GM10847 (cell line): ENCODE measurements around the gene MRPS23.

Experiments used
- POLR2A ChIP-seq: IDR thresholded peaks from 2 replicates; pipeline ENCODE4 v1.6.1; 2011; ENCODE audit not compliant: insufficient read length; ENCODE audit errors: extremely low read depth

MRPS23 gene

DNA sequence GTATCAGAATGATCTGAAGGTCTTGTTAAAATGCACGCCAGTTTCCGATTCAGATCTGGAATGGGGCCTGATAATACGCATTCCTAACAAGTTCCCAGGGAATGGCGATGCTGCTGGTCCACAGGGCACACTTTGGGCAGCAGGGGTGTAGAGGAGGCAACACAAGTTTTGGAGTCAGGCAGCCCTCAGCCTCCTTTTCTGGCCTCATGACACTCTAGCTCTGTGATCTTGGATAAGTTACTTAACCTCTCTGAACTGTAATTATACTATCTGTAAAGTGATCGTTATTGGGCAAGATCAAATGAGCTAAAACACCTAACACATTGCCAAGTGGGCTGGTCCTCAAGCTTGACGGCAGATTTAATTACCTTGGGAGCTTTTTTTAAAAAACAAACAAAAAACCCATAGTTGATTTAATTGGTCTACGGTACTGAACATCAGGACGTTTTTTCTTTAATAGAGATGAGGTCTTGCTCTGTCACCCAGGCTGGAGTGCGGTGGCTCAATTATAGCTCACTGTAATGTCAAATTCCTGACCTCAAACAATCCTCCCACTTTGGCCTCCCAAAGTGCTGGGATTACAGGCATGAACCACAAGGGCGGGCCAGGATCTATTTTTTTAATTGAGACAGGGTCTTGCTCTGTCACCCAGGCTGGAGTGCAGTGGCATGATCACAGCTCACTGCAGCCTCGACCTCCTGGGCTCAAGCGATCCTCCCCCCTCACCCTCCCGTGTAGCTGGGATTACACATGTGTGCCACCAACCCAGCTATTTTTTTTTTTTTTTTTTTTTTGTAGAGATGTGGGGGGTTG is 10.0 kb upstream of the MRPS23 start:
- no peak for TF ChIP-seq POLR2A

DNA sequence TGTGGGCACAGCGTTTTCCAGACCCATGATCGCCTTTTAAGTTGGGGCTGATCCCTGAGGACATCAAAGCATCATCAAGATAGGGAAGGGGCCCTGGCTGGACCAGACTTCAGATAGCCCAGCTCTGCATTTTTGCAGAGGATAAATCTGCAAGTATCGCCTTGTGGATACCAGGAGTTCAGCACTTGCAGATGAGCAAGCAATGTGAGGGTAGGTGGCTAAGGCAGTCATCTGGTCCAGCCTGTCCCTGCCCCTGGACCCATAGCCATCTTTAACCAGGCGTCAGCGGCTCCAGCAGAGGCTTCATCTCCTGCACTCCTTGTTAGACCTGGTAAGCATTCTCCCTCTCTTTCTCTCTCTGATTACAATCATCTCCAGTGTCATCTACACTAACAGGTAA is 9.0 kb upstream of the MRPS23 start:
- no peak for TF ChIP-seq POLR2A

DNA sequence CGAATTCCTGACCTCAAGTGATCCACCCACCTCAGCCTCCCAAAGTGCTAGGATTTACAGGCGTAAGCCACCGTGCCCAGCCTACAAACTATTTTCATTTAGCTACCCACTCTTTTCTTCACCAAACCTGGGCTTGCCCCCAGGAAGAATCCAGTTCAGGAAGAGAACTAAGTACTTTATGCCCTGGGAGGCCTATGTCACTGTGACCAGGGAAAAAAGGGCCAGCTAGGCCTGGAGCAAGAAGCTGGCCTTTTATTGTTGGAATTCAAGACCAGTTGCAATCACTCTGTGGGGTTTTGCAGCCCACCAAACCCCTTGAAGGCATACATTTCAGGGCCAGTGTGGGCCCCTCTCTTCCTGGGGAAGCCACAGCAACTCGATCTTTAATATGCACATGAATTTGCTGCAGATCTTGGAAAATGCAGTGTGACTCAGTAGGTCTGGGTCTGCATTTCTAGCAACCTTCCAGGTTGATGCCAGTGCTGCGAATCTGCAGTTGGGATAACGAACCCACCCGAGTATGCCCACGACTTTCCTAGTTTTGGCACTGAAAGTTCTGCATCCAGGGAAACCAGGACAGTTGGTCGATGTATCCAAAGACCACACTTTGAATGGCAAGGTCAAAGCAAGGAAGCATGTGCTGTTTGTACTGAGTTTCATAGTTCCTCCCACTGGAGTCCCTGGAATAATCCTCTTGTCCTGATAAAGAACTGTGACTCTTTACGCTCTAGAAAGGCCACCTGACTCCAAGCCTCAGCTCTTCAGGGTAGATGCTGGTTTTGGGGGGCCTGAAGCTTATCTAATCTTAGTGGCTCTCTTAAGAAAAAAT is 7.2 kb upstream of the MRPS23 start:
- TF ChIP-seq POLR2A: no peak

DNA sequence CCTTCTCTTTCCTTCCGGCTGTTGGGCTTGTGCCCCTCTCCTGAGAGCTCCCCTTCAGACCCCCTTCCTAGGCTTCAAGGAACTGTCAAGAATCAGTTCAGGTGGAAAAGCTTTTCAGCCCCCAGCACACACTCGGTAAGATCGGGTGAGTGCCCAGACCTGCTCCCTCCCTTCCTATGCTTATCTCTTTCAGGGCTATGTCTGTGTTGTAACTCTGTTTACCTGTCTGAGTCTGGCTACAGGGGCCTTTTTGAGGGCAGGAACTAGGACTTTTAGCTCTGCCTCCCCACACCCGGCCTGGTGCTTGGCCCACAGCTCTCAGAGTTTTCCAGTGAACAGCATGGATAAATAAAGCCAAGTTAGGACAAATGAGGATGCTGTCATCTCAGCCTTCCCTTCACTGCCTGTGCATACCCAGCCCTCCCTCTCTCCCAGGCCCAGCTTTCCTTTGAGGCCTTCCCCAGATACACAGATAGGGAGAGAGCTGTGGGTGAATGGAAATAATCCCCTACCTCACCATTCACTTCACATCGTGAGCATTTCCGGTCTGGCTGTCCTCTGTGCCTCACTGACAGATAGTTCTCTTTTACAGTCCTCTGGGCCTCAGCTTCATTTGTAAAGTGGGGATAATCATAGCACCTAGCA is 5.7 kb upstream of the MRPS23 start:
- TF ChIP-seq POLR2A: no peak

DNA sequence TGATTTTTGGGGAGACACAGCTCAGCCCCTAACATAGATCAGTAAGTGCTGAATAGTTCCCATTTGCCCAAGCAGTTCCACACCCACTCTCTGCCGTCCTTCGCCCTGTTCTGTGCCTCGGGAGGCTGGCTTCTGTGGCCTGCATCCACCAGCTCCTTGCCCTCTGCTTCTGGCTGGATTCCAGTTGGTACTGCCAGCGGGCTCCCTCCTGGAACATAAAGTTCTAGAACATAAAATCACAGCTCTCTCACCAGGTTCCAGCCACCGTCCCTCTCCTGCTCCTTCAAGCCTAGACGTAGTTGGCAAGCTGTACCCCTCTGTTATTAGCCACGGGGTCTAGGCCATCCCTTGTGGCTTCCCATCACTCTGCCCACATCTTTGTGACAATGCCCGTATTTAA is 3.9 kb upstream of the MRPS23 start:
- no peak for TF ChIP-seq POLR2A

DNA sequence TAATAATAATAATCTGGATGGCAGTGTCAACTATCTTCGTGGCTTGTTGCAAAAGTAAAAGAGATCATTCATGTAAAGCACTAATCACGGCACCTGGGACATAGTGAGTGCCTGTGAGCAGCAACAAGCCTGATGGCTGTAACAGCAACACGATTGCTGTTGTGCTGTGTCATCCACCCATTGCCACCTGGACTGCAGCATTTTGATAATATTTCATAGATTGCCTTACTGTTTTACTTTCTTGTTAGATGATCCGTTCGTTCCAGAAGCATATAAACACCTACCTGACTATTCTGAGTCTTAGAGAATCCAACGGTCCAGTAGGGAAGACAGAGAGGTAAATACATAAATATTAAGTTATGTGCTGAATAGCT is 3.1 kb upstream of the MRPS23 start:
- TF ChIP-seq POLR2A: no peak

DNA sequence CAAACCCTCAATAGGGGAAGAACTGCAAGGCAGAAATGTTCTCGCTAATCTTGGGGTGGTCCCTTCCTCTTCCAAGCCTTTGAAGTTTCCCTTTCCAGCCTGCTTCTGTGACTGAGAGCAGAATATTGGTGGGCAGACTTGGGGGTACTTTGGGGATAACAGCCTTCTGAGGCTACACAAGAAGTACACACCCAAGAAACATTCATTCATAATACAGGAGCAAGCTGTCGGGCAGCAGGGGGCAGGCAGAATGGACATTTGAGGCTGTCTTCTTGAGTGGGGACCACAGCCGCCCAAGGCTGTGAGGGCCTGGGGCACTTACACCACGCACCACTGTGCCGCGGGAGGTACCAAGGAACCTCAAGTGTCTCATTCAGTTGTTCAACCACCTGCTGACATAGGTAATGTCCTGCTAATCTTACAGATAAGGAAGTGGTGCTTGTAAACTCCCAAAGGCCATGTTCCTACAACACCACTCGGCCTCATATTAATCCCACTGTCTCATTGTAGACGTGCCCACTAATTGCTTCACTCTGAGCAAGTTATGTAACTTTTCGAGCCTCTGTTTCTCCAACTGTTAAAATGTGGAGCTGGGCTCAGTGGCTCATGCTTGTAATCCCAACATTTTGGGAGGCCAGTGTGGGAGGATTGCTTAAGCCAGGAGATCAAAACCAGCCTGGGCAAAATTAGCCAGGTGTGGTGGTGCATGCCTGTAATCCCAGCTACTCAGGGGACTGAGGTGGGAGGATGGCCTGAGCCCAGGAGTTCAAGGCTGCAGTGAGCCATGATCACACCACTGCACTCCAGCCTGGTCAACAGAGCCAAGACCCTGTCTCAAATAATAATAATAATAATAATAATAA is 2.5 kb upstream of the MRPS23 start:
- no peak for TF ChIP-seq POLR2A

DNA sequence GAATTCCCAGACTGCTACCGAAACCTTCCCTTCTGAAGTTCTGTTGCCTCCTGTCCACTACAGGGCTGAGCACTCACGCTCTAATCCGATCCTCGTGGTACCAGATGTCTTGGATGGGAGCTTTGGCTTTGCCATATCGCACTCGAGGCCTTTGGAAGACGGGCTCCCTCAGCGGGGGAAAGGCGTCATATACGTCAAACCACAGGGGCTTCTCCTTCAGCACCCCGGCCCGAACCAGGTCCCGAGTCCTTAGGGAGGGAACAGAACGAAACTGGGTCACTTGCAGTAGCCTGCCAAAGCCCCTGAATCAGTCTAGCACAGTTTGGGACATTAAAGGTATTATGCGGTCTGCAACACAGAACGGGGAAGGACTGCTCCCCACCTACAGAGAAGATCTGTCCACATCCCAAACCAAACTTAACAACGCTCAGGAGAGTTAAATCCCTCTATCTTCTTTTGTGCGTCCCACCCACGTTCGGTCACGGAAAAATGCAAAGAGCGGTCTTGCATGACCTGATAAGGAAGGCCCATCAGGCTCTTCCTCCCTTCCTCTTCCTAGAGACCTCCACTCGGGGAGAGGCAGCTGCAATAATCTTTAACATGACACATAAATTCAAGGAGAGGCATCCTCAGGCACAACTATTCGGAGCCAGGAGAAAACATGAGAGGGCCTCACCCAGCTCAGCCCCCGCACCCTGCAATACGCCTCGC is 526 bp downstream of the MRPS23 start:
- no peak for TF ChIP-seq POLR2A

DNA sequence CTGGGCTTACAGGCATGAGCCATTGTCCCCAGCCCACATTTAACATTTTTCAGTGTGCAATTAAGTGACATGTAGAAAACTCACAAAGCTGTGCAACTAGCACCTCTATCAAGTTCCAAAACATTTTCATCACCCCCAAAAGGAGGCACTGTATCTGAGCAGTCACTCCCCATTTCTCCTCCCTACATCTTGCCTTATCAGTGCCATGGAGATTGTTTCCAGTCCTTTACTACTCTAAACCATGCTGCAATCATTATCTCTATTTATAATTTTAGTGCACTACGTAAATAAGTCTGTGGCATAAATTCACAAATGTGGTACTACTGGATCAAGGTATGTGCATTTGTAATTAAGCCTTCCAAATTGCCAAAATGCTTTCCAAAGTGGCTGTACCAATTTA is 7.6 kb downstream of the MRPS23 start:
- TF ChIP-seq POLR2A: no peak

DNA sequence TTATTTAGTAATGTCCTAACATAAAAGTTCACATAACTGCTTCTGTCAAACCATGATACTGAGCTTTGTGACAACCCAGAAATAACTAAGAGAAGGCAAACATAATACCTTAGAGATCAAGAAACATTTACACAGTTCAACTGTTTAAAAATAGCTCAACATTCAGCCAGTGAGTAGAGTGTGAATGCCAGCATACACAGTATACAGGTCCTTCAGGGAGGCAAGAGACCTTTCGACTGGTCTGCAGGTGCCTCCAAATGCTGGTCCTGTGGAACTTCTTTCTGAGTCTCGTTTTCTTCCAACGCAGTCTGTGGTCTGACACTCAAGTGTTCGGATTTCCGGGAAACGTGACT is 10.3 kb downstream of the MRPS23 start:
- no peak for TF ChIP-seq POLR2A

DNA sequence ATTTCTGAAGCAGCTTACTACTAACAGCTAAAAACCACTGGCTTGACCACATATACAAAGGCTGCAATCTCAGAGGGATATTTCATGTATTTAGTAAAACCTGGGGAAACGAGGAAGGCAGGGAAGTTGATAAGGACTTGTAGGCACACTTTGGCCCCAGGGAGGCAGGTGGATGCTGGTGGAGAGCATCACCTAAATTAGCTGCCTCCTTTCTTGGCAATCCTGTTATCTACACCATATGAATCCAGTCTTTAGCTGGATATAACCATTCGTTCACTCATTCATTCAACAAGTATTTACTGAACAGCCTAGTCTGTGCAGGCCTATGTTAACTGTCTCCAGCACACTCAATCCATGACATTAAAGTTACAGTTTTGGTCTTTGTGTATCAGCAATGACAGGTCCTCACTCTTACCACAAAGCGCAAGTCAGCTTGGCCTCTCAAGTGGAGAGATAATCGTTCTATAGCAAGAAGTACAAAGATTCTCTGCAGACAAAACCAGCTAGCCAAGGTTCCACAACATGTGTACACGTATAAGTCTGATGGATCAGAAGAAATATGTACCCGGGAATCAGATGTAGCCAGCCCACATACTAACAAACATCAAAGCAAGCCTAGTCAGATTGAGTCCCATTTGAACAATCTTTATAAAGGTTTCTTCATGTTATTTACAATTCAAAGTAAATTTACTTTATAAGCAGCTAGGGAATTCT is 10.8 kb downstream of the MRPS23 start:
- TF ChIP-seq POLR2A: no peak

DNA sequence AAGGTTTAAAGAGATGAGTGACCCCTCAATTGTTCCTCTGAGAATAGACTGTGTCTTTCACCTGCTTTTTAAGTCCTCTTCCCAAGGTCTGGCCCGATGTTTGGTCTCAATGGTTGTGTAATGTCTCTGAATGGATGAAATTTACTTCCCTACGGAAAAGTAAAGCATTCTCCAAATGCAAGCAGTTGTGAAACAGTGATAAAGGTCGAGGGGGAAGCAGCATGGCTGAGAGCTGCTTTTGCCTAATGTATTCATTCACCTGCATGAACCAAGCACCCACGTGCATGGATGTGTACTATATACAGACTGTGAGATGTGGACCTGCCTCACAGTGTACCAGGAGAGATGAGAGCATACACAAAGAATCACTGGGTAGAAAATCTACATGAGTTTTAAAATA is 11.4 kb downstream of the MRPS23 start:
- TF ChIP-seq POLR2A: no peak

DNA sequence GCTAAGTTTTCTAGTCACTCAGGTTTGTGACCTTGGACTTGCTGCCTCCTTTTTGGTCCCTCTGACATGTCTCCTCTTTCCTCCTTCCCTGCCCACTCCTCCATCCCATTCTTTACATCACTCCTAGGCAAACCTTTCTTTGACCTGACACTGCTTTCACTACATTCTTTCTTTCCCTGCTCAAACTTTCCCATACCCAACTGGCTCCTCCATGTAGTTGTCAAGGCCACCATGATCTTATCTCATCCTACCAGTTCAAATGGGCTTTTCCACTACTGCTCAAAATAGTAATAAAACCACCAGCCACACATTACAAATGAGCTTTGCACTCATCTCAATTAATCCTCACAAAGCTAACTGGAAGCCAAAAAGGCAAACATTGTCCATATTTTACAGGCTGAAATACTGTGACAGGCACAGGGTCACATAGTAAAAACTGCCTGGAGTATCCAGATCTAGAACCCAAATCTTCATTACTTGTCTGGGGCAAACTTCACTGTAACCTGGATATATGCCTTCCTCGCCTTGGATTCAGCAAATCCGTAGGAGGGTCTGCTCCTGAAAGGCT is 14.4 kb downstream of the MRPS23 start:
- TF ChIP-seq POLR2A: no peak
